ENCODE data around the gene RNF112.
"Not testable (repeated sequence)": the region's sequence is repeated elsewhere in the genome, so short reads cannot be mapped to it uniquely, and the experiment has no call there.

RNF112 gene

DNA sequence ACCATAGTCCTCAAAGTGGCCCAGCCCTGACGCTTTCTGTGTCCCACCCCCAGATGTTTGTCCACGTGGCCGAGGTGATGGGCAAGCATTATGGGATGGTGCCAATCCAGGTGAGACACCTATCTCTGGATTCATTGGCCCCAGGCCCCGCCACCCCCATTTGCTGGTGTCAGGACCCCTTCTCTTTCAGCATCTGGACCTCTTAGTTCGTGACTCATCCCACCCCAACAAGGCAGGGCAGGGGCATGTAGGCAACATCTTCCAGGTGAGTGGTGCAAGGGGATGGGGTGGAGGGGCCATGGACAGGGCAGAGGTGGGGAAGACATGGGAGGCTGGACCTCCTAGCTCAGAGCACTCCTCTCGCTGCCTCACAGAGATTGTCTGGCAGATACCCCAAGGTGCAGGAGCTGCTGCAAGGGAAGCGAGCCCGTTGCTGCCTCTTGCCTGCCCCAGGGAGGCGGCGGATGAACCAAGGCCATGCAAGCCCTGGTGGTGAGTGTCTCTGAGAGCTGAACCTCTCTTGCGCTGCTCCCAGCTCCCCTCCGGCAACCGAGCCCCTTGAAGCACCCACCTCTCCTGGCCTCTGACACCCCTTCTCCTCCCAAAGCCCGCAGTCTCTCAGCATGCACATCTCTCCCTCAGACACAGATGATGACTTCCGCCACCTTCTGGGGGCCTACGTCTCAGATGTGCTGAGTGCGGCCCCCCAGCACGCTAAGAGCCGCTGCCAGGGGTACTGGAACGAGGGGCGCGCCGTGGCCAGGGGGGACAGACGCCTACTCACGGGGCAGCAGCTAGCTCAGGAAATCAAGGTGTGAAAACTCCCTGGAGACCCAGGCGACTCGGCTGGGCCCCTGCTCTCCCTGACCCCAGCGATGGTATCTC, 3.6 kb downstream of the RNF112 start:
- no peak for DNase-seq

DNA sequence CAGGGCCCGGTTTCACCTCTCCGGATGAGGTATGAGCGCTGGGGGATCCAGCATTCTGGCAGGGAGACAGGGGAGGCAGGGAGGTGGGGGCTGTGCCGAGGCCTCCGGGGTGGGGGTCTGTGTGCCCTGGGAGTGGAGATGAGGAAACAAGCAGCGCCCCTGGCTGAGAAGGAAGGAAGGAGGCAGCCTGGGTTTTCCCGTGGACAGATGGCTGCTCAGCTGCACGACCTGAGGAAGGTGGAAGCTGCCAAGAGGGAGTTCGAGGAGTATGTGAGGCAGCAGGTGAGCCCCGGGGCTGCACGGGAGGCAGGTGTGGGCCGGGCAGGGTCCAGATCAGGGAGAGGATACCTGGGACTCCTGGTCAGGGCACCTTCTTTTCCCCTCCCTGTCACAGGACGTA, 4.3 kb downstream of the RNF112 start:
- no peak for DNase-seq

DNA sequence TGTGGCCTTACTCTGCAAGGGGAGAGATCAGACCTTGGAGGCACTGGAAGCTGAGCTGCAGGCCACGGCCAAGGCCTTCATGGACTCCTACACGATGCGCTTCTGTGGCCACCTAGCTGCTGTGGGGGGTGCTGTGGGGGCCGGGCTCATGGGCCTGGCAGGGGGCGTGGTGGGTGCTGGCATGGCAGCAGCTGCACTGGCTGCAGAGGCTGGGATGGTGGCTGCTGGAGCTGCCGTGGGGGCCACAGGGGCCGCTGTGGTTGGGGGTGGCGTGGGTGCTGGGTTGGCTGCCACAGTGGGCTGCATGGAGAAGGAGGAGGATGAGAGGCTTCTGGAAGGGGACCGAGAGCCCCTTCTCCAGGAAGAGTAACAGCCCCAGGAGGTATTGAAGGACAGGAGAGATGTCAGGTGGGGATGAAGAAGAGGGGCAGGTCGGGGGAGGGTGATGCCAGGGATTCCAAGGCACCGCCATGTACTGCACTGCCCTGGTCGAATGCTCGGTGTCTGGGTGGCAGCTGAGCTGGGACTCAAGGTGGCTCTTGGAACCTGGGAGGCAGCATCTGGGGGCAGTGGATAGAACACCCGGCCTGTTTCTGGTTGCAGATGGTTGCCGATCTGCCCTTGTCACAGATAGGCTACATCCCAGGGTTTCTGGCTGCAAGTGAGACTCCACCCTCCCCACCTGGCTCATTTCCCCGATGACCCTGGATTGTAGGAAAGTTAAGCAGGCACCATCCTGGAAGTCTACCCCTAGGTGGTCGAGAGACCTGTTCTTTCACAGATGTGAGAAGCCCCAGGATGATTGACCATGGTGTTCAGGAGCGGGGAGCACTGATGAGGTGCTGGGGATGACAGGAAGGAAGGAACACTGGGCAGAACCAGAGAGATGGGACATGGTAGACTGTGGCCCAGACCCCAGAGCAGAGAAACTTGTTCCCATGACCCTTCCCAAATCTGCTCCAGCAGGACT, 5.1 kb downstream of the RNF112 start:
- no peak for DNase-seq

DNA sequence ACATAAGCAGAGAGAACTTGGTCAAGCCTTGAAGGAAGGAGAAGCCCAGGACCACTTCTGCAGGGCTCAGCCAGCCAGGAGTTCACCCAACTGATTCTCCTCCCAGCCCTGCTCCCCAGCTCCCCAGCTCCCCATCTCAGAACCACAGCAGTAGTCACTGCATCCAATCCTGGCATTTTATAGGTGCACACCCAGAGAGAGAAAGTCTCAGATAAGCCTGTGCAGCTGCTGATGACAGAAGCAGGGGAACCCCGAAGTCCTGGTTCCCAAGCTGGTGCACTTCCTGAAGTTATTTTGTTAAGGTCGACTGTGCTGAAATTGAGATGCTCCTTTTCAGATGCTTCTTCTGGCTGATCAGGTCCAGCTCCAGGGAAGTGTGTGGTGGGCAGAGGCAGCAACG, 6.6 kb downstream of the RNF112 start:
- DNase-seq, result no peak

- no peak for DNase-seq
Observed at GRCh38 chr17:19418251-19418992, 7.4 kb downstream of the RNF112 start.

DNA sequence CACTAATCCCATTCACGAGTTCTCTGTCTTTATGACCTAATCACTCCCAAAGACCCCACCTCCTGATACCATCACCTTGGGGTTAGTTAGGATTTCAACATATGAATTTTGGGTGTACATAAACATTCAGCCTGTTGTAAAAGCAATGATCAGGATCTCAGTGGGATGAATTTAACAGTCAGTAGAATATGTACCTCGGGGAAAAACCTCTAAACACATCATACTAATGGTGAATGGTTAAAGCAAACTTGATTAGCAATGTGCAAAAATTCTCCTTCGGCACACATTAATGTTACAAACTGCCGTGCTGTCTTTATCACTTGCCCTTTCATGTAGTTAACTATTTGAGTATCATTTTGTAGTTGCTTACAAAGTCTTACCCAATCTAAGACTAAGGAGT, 10.2 kb downstream of the RNF112 start:
- DNase-seq, result no peak

- no peak for DNase-seq
Observed at GRCh38 chr17:19421926-19422325, 10.9 kb downstream of the RNF112 start.

GRCh38 chr17:19424934-19425868, 14.2 kb downstream of the RNF112 start:
- DNase-seq, result no peak

DNA sequence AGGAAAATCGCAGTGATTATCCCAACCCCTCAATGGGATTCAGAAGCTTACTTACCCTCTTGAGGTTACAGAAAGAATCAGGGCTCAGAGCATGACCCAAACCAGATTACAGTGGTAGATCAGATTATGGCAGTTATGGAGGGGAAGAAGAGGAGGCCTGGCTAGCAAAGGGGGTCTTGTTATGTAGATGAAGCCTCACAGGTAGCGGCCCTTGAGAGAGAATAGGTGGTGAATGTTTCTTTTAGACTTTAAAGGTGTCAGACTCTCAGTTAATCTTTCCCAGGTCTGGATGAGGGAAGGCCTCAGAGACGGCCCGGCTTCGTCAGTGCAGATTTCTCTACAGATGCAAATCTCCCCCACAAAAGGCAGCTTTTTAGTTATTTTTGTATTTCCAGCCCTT, 15.6 kb downstream of the RNF112 start:
- DNase-seq, result no peak

GRCh38 chr17:19431691-19432090, 20.7 kb downstream of the RNF112 start:
- no peak for DNase-seq

DNA sequence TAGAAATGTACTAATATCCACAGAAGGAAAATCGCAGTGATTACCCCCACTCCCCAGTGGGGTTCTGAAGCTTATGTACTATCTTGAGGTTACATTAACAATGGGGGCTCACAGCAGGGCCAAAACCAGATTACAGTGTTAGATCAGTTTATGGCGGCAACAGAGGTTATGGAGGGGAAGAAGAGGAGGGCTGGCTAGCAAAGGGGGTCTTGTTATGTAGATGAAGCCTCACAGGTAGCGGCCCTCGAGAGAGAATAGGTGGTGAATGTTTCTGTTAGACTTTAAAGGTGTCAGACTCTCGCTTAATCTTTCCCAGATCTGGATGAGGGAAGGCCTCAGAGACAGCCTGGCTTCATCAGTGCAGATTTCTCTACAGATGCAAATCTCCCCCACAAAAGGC, 22.2 kb downstream of the RNF112 start:
- DNase-seq, result no peak

DNA sequence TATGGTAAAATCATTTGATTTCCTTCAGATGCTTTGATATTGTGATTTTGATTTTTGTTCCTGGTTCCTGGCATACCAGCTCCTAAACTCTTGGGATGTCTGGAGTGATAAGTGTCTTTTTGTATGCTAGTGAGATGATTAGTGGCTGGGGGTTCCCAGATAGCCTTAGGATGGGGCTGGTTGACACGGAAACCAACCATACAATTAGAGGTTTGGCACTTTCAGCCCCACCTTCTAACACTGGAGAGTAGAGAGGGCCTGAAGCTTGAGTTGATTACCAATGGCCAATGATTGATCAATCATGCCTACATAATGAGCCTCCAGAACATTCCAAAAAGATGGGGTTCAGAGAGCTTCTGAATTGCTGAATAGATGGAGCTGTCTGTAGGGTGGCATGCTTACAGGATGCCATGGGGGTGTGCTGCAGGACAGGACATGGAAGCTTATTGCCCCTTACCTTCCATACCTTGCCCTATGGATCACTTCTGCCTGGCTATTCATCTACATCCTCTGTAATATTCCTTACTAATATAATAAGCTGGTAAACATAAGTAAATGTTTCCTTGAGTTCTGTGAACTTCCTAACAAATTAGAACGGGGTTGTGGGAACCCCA, 22.8 kb downstream of the RNF112 start:
- DNase-seq, result no peak

DNA sequence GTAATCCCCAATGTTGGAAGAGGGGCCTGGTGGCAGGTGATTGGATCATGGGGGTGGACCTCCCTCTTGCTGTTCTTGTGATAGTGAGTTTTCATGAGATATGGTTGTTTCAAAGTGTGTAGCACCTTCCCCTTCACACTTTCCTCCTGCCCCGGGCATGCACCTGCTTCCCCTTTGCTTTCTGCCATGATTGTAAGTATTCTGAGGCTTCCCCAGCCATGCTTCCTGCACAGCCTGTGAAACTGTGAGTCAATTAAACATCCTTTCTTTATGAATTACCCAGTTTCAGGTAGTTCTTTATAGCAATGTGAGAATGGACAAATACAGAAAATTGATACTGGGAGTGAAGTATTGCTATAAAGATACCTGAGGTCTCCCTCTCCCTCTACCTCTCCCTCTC, 29.4 kb downstream of the RNF112 start:
- DNase-seq, result no peak

DNA sequence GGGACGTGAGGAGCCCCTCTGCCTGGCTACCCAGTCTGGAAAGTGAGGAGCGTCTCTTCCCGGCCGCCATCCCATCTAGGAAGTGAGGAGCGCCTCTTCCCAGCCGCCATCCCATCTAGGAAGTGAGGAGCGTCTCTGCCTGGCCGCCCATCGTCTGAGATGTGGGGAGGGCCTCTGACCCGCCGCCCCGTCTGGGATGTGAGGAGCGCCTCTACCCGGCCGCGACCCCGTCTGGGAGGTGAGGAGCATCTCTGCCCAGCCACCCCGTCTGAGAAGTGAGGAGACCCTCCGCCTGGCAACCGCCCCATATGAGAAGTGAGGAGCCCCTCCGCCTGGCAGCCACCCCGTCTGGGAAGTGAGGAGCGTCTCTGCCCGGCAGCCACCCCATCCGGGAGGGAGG, 30.3 kb downstream of the RNF112 start:
- DNase-seq, result not testable (repeated sequence)

DNA sequence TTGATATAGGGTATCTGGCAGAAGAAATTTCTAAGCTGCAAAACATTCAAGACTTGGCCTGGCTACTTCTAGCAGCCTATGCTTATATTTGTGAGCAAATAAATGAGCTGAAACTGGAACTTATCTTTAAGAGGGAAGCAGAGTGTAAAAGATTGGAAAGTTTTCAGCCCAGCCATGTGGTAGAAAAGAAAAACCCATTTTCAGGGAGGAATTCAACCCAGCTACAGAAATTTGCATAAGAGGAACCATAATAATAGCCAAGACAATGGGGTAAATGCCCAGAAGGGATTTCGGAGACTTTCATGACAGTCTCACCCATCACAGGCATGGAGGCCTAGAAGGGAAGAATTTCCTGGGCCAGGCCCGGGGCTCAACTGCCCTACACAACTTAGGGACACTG, 31.7 kb downstream of the RNF112 start:
- no peak for DNase-seq

- no peak for DNase-seq
Observed at GRCh38 chr17:19443148-19443547, 32.1 kb downstream of the RNF112 start.

- no peak for DNase-seq
Observed at GRCh38 chr17:19445105-19445504, 34.1 kb downstream of the RNF112 start.

- DNase-seq, result not testable (repeated sequence)
Observed at GRCh38 chr17:19446577-19446976, 35.5 kb downstream of the RNF112 start.

DNA sequence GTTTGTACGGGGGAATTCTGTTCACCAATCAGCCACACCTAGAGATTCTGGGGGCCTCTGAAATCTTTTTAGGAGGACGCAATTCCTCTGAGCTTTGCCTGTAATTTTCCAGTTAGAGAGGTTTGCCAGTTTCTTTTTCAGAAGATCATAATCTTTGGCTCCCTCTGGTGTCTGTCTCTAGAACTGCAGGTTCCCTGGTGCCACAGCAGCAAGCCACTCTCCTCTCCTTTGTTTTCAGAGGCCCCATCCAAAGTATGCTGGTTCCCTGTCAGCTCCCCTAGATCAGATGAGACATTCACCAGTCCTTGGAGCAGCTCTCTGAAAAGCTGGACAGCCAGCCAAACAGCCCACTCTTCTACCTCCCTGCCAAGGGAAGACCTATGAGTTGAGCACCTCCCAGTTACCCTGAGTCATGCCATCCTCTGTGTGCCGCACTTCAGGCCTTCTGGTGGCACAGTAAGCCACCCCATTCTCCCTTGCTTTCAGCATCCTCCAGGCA, 36.1 kb downstream of the RNF112 start:
- DNase-seq, result peak; percentile 2

- no peak for DNase-seq
Observed at GRCh38 chr17:19448341-19449268, 37.6 kb downstream of the RNF112 start.
